ENCODE results near the gene ARL6IP4.

ARL6IP4 gene

GRCh38 chr12:122949405-122949804 is 31.1 kb upstream of the ARL6IP4 start:
- peaks cover 0 to 3% of the 10 kb centered on the region in 2 donors for H3K36me3 Mint-ChIP-seq
- peaks cover 33 to 57% of the 10 kb centered on the region in 2 donors for H3K4me1 Mint-ChIP-seq
- ATAC-seq (replicated peaks) (no peak), DNase-seq (no peak)
- no peak overlapping the region for H3K4me3 Mint-ChIP-seq
- no peaks in the 10 kb centered on the region for H3K27me3 Mint-ChIP-seq
- H3K9me3 Mint-ChIP-seq = no peaks in the 10 kb centered on the region
- no peak overlapping the region for H3K27ac Mint-ChIP-seq

- no peak for ATAC-seq (replicated peaks)
- Mint-ChIP-seq H3K27ac (no peak overlapping the region), H3K4me1 (peaks cover 33 to 51% of the 10 kb centered on the region in 2 donors), H3K36me3 (peaks cover 0 to 3% of the 10 kb centered on the region in 2 donors), H3K4me3 (no peak overlapping the region), H3K9me3 (no peaks in the 10 kb centered on the region), H3K27me3 (no peaks in the 10 kb centered on the region)
- no peak for DNase-seq
Measured at GRCh38 chr12:122949816-122950675, 30.4 kb upstream of the ARL6IP4 start.

GRCh38 chr12:122951406-122951805 is 29.1 kb upstream of the ARL6IP4 start:
- peaks cover 0 to 3% of the 10 kb centered on the region in 2 donors for H3K36me3 Mint-ChIP-seq
- no peak for ATAC-seq (replicated peaks)
- H3K9me3 Mint-ChIP-seq = no peaks in the 10 kb centered on the region
- H3K4me3 Mint-ChIP-seq = no peak overlapping the region
- peak overlapping the region; percentile 9 for H3K27ac Mint-ChIP-seq
- no peaks in the 10 kb centered on the region for H3K27me3 Mint-ChIP-seq
- DNase-seq = no peak
- peaks cover 25 to 40% of the 10 kb centered on the region in 2 donors for H3K4me1 Mint-ChIP-seq

GRCh38 chr12:122951979-122952892 is 28.2 kb upstream of the ARL6IP4 start:
- Mint-ChIP-seq H3K27me3 (no peaks in the 10 kb centered on the region), H3K9me3 (no peaks in the 10 kb centered on the region), H3K4me3 (no peak overlapping the region), H3K4me1 (peaks cover 19 to 31% of the 10 kb centered on the region in 2 donors), H3K27ac (no peak overlapping the region), H3K36me3 (peaks cover 0 to 3% of the 10 kb centered on the region in 2 donors)
- DNase-seq = peak; percentile 71
- peak; percentile 97 to 98 for ATAC-seq (replicated peaks)

- no peaks in the 10 kb centered on the region for H3K9me3 Mint-ChIP-seq
- no peak for ATAC-seq (replicated peaks)
- H3K36me3 Mint-ChIP-seq = peaks cover 0 to 3% of the 10 kb centered on the region in 2 donors
- H3K27ac Mint-ChIP-seq = no peak overlapping the region
- H3K4me3 Mint-ChIP-seq = no peak overlapping the region
- H3K27me3 Mint-ChIP-seq = no peaks in the 10 kb centered on the region
- peaks cover 10 to 13% of the 10 kb centered on the region in 2 donors for H3K4me1 Mint-ChIP-seq
- DNase-seq = no peak
Measured at GRCh38 chr12:122955156-122955555, 25.3 kb upstream of the ARL6IP4 start.

- no peak overlapping the region for H3K4me3 Mint-ChIP-seq
- H3K27ac Mint-ChIP-seq = no peak overlapping the region
- peaks cover 10 to 13% of the 10 kb centered on the region in 2 donors for H3K4me1 Mint-ChIP-seq
- no peak for ATAC-seq (replicated peaks)
- no peaks in the 10 kb centered on the region for H3K9me3 Mint-ChIP-seq
- no peak for DNase-seq
- H3K27me3 Mint-ChIP-seq = no peaks in the 10 kb centered on the region
- peaks cover 0 to 3% of the 10 kb centered on the region in 2 donors for H3K36me3 Mint-ChIP-seq
Measured at GRCh38 chr12:122956035-122956434, 24.4 kb upstream of the ARL6IP4 start.

GRCh38 chr12:122958198-122958888 is 22.1 kb upstream of the ARL6IP4 start:
- H3K36me3 Mint-ChIP-seq = peaks cover 0 to 3% of the 10 kb centered on the region in 2 donors
- H3K27me3 Mint-ChIP-seq = no peaks in the 10 kb centered on the region
- no peak overlapping the region for H3K27ac Mint-ChIP-seq
- no peaks in the 10 kb centered on the region for H3K9me3 Mint-ChIP-seq
- no peak overlapping the region for H3K4me3 Mint-ChIP-seq
- ATAC-seq (replicated peaks) (no peak), DNase-seq (no peak)
- H3K4me1 Mint-ChIP-seq = no peaks in the 10 kb centered on the region

GRCh38 chr12:122959566-122960192 is 20.8 kb upstream of the ARL6IP4 start:
- DNase-seq = no peak
- Mint-ChIP-seq H3K36me3 (peaks cover 0 to 3% of the 10 kb centered on the region in 2 donors), H3K27ac (no peak overlapping the region), H3K27me3 (no peaks in the 10 kb centered on the region), H3K4me1 (peaks cover under 1% of the 10 kb centered on the region in 2 donors), H3K4me3 (no peak overlapping the region), H3K9me3 (no peaks in the 10 kb centered on the region)
- no peak for ATAC-seq (replicated peaks)

GRCh38 chr12:122960193-122960569 is 20.3 kb upstream of the ARL6IP4 start:
- Mint-ChIP-seq H3K27me3 (no peaks in the 10 kb centered on the region), H3K36me3 (peaks cover 0 to 3% of the 10 kb centered on the region in 2 donors), H3K4me3 (no peak overlapping the region), H3K4me1 (peaks cover 4 to 6% of the 10 kb centered on the region in 2 donors), H3K27ac (no peak overlapping the region), H3K9me3 (no peaks in the 10 kb centered on the region)
- DNase-seq (no peak), ATAC-seq (replicated peaks) (no peak)

GRCh38 chr12:122961531-122962329 is 18.8 kb upstream of the ARL6IP4 start:
- ATAC-seq (replicated peaks) = no peak
- H3K27me3 Mint-ChIP-seq = no peaks in the 10 kb centered on the region
- H3K9me3 Mint-ChIP-seq = no peaks in the 10 kb centered on the region
- no peak for DNase-seq
- peaks cover 0 to 3% of the 10 kb centered on the region in 2 donors for H3K36me3 Mint-ChIP-seq
- peaks cover 6 to 14% of the 10 kb centered on the region in 2 donors for H3K4me1 Mint-ChIP-seq
- no peak overlapping the region for H3K27ac Mint-ChIP-seq
- H3K4me3 Mint-ChIP-seq = no peak overlapping the region

- no peaks in the 10 kb centered on the region for H3K9me3 Mint-ChIP-seq
- H3K36me3 Mint-ChIP-seq = no peaks in the 10 kb centered on the region
- no peak overlapping the region for H3K27ac Mint-ChIP-seq
- no peak for DNase-seq
- no peak overlapping the region for H3K4me3 Mint-ChIP-seq
- H3K27me3 Mint-ChIP-seq = no peaks in the 10 kb centered on the region
- H3K4me1 Mint-ChIP-seq = peaks cover 8 to 15% of the 10 kb centered on the region in 2 donors
- no peak for ATAC-seq (replicated peaks)
Measured at GRCh38 chr12:122963941-122964265, 16.6 kb upstream of the ARL6IP4 start.

- no peak for DNase-seq
- Mint-ChIP-seq H3K4me3 (peak overlapping the region; percentile 54 to 64), H3K27ac (no peak overlapping the region), H3K27me3 (no peaks in the 10 kb centered on the region), H3K4me1 (peaks cover 8 to 15% of the 10 kb centered on the region in 2 donors), H3K9me3 (no peaks in the 10 kb centered on the region), H3K36me3 (no peaks in the 10 kb centered on the region)
- no peak for ATAC-seq (replicated peaks)
Measured at GRCh38 chr12:122964439-122965257, 15.8 kb upstream of the ARL6IP4 start.

Data from stimulated activated naive B cell treated with anti-CD40 and anti-IgM and Interleukin-4, amounts not matched to agents 10 μg/mL and 1 μg/mL and 100 μg/mL, for 72 hours (primary cell).